ENCODE data around the gene GABBR2. TPM values are rescaled to one million over a fixed set of nuclear protein-coding genes. Genes with fewer than 3 reads are reported as not detected.

Gene GABBR2
- total and polyA plus RNA-seq, 2 of the 8 experiments (the other 6 are each of a cell fraction or from before 2014, with no cell fraction given) = 0.50 to 1.2 TPM

- TF ChIP-seq SUZ12 (IDR thresholded peaks at IDR 0.05; ENCODE audit: low read length) (no peak), NANOG (IDR thresholded peaks at IDR 0.05; ENCODE audit: insufficient read depth, low read depth, low read length, poor library complexity, severe bottlenecking) (no peak)
These were observed 88.9 kb downstream of the GABBR2 start (continued) for GRCh38 chr9:98619788-98620187.

All from H1 (cell line).